Endothelial cell of umbilical vein (primary cell): ENCODE results near the gene PI4KA. TPM values are rescaled to one million over a fixed set of nuclear protein-coding genes. Genes with fewer than 3 reads are reported as not detected.

Experiments used
- BruUV-seq: library from RNA; stranded (reverse); fragments of 400-500 nt; replicated peaks from 2 replicates; lab custom pipeline; 2021; lab: Mats Ljungman, UMichigan
- CTCF ChIA-PET: fragments of 300-600, 350-600 bp; sonication (Branson Sonifier 250); formaldehyde crosslinking; loops from one replicate; lab custom pipeline; 2021; ENCODE audit warnings: antibody characterized with exemption, inconsistent platforms; lab: Charles Lee
- POLR2A ChIA-PET: fragments of 300-600, 350-600 bp; sonication (Branson Sonifier 250); formaldehyde crosslinking; loops from one replicate; lab custom pipeline; 2021; ENCODE audit warnings: antibody characterized with exemption, inconsistent platforms; lab: Charles Lee
- DNase-seq: peaks from one replicate; pipeline ENCODE4 v3.0.0-alpha.2; 2011; ENCODE audit warnings: low read depth, low spot score
- FAIRE-seq: peaks from 2 replicates; lab custom pipeline; 2011; peaks lifted over from hg19 to GRCh38; lab: Jason Lieb, UNC
- H2AFZ ChIP-seq: 2 replicates; pipeline ENCODE4 v1.6.0; 2012; ENCODE audit warnings: low read depth, low read length, control low read depth, inconsistent platforms
- H3K27ac ChIP-seq: 2 replicates; pipeline ENCODE4 v1.5.1; 2011; ENCODE audit warnings: low read depth, mild to moderate bottlenecking, control low read depth, low read length, moderate library complexity; ENCODE audit not compliant: insufficient read depth
- H3K27me3 ChIP-seq, 2 experiments: 2 replicates each; pipeline versions ENCODE4 v1.6.0 to v1.6.1; 2011; ENCODE audit warnings: low read length in 2 of 2, mixed read lengths in 1 of 2; ENCODE audit not compliant: control insufficient read depth in 2 of 2, insufficient read depth in 2 of 2
- H3K36me3 ChIP-seq, 2 experiments: 2 replicates in 1 of 2; 3 replicates in 1 of 2; pipeline ENCODE4 v1.5.1; 2011; ENCODE audit warnings: low read length in 2 of 2, mild to moderate bottlenecking in 1 of 2, moderate library complexity in 1 of 2; ENCODE audit not compliant: control insufficient read depth in 2 of 2, insufficient read depth in 2 of 2; ENCODE audit errors: extremely low read depth in 1 of 2
- H3K4me1 ChIP-seq: 3 replicates; pipeline ENCODE4 v1.5.1; 2011; ENCODE audit warnings: mild to moderate bottlenecking, low read length; ENCODE audit not compliant: control insufficient read depth, insufficient read depth; ENCODE audit errors: extremely low read depth
- H3K4me2 ChIP-seq: 2 replicates; pipeline ENCODE4 v1.6.1; 2011; ENCODE audit warnings: low read length, control low read depth, mixed read lengths; ENCODE audit not compliant: insufficient read depth
- H3K4me3 ChIP-seq, 3 experiments: fragments of 200-600 bp in 1 of 3; sonication (generic), shearing (Covaris generic) in 1 of 3; replicated peaks in 1 of 3; 2 replicates each; pipeline ENCODE4 v1.5.1; 2011 to 2016; ENCODE audit warnings: control low read depth in 3 of 3, low read length in 3 of 3, mild to moderate bottlenecking in 2 of 3, inconsistent platforms in 1 of 3, low read depth in 1 of 3, moderate library complexity in 1 of 3; ENCODE audit not compliant: insufficient read depth in 1 of 3
- H3K79me2 ChIP-seq: 2 replicates; pipeline ENCODE4 v1.6.0; 2012; ENCODE audit warnings: low read length, inconsistent platforms; ENCODE audit not compliant: control insufficient read depth, insufficient read depth
- H3K9ac ChIP-seq: replicated peaks from 2 replicates; pipeline ENCODE3; 2011; ENCODE audit warnings: low read length, control low read depth; ENCODE audit not compliant: insufficient read depth; ENCODE audit errors: extremely low read depth
- H3K9me1 ChIP-seq: replicated peaks from 3 replicates; pipeline ENCODE4 v1.6.0; 2011; ENCODE audit warnings: mild to moderate bottlenecking, low read length; ENCODE audit not compliant: control insufficient read depth, insufficient read depth; ENCODE audit errors: extremely low read depth
- H3K9me3 ChIP-seq: replicated peaks from 2 replicates; pipeline ENCODE4 v1.5.1; 2012; ENCODE audit warnings: low read length, inconsistent platforms; ENCODE audit not compliant: control insufficient read depth, insufficient read depth
- H4K20me1 ChIP-seq: replicated peaks from 2 replicates; pipeline ENCODE3; 2011; ENCODE audit warnings: mild to moderate bottlenecking, low read length; ENCODE audit not compliant: control insufficient read depth, insufficient read depth; ENCODE audit errors: extremely low read depth
- CTCF ChIP-seq, 2 donors: IDR thresholded peaks; 1 replicate in 1 of 2; 2 replicates in 1 of 2; pipeline ENCODE4 v1.5.1; 2011; ENCODE audit warnings: low read length in 2 of 2, mild to moderate bottlenecking in 2 of 2, moderate library complexity in 2 of 2, control low read depth in 1 of 2, inconsistent platforms in 1 of 2, low read depth in 1 of 2; ENCODE audit not compliant: insufficient read depth in 1 of 2; ENCODE audit errors: extremely low read depth in 1 of 2
- EZH2 ChIP-seq: IDR thresholded peaks from 2 replicates; pipeline ENCODE4 v1.6.1; 2012; ENCODE audit warnings: borderline replicate concordance, low read depth, mild to moderate bottlenecking, moderate library complexity, low read length, inconsistent platforms; ENCODE audit not compliant: severe bottlenecking
- FOS ChIP-seq: IDR thresholded peaks from 2 replicates; pipeline ENCODE4 v1.6.1; 2011; ENCODE audit warnings: mild to moderate bottlenecking, low read length, moderate library complexity, borderline replicate concordance; ENCODE audit not compliant: insufficient read depth
- GATA2 ChIP-seq: IDR thresholded peaks from 2 replicates; pipeline ENCODE4 v1.7.0; 2011; ENCODE audit warnings: low read depth, mild to moderate bottlenecking, moderate library complexity, mixed read lengths, low read length; ENCODE audit not compliant: insufficient read length, insufficient read depth
- JUN ChIP-seq: IDR thresholded peaks from 2 replicates; pipeline ENCODE4 v1.6.1; 2011; ENCODE audit warnings: borderline replicate concordance, low read depth; ENCODE audit not compliant: insufficient read length, insufficient read depth
- MYC ChIP-seq: IDR thresholded peaks from one replicate; pipeline ENCODE4 v1.6.1; 2011; ENCODE audit warnings: mild to moderate bottlenecking, low read depth, low read length
- POLR2A ChIP-seq: IDR thresholded peaks from 2 replicates; pipeline ENCODE4 v1.6.1; 2012; ENCODE audit warnings: low read depth, mild to moderate bottlenecking, control low read depth, low read length
- POLR2AphosphoS5 ChIP-seq: IDR thresholded peaks from 2 replicates; pipeline ENCODE4 v1.6.1; 2012; ENCODE audit warnings: low read depth, mild to moderate bottlenecking, control low read depth, low read length, moderate library complexity; ENCODE audit not compliant: insufficient read depth
- dilution Hi-C: fragments of 300-500 bp; cut with MboI; formaldehyde crosslinking; loops from one replicate; pipeline ENCODE4 v1.15.0; 2019; ENCODE audit warnings: low sequenced_read_pairs; ENCODE audit not compliant: extremely low pct_ligation_motif_present
- intact Hi-C: fragments of 100-400 bp; cut with micrococcal nuclease; formaldehyde crosslinking; loops from one replicate; pipeline ENCODE4 v1.10.0; 2022
- polyA plus RNA-seq, 4 experiments: library from polyadenylated mRNA; depleted of rRNA in 3 of 4; stranded (reverse) in 3 of 4; unstranded in 1 of 4; fragments of >200 nt; gene quantifications; 2 replicates each; pipeline versions ENCODE4 v1.2.1 to v1.2.3, GENCODE V29; 2011 to 2012; ENCODE audit warnings: missing spikeins in 1 of 4
- total RNA-seq: library from RNA; stranded (reverse); gene quantifications from 2 replicates; pipeline ENCODE4 v1.2.3, GENCODE V29; 2021
- TF ChIP-seq, protein P1 (sequence below): IDR thresholded peaks from 2 replicates; pipeline ENCODE4 v1.6.1; 2011; ENCODE audit not compliant: insufficient read depth, insufficient read length

PI4KA gene
- total and polyA plus RNA-seq, 2 donors (not counting 3 experiments of a cell fraction or from before 2014, with no cell fraction given) = 28.9 to 56.4 TPM

- dilution Hi-C loops = no loop called here
- Histone ChIP-seq H3K9me3 (no peaks in the 10 kb centered on the region), H3K4me3 (peak overlapping the region in 1 of 3 experiments; percentile 32), H3K36me3 (peaks cover 3 to 4% of the 10 kb centered on the region in 2 experiments), H4K20me1 (no peaks in the 10 kb centered on the region), H2AFZ (no peak overlapping the region), H3K9ac (peak overlapping the region; percentile 66), H3K27ac (peak overlapping the region; percentile 97), H3K79me2 (no peaks in the 10 kb centered on the region), H3K4me1 (peaks cover 62% of the 10 kb centered on the region), H3K27me3 (no peaks in the 10 kb centered on the region), H3K4me2 (peak overlapping the region; percentile 61), H3K9me1 (no peaks in the 10 kb centered on the region)
- TSS peak; percentile 73 for BruUV-seq
- intact Hi-C loops = loop anchor here (5.0 kb wide), 2 partner anchors 81 to 221 kb away; no protein-coding TSS in a partner anchor
- CTCF ChIA-PET = interaction anchor here (0.6 to 4.4 kb wide), 16 partner anchors 10 to 365 kb away, joined by 3 to 62 read pairs (median 8); partner anchors contain the start of gene SERPIND1
- no peak for FAIRE-seq
- TF ChIP-seq CTCF (IDR thresholded peaks at IDR 0.05; ENCODE audit: extremely low read depth in 1 of 2, insufficient read depth in 1 of 2, low read depth in 1 of 2, low read length in 2 of 2) = no peak
- DNase-seq = no peak
- POLR2A ChIA-PET = no interaction called here
Measured at GRCh38 chr22:20783300-20783673, 75.3 kb downstream of the PI4KA start.

DNA sequence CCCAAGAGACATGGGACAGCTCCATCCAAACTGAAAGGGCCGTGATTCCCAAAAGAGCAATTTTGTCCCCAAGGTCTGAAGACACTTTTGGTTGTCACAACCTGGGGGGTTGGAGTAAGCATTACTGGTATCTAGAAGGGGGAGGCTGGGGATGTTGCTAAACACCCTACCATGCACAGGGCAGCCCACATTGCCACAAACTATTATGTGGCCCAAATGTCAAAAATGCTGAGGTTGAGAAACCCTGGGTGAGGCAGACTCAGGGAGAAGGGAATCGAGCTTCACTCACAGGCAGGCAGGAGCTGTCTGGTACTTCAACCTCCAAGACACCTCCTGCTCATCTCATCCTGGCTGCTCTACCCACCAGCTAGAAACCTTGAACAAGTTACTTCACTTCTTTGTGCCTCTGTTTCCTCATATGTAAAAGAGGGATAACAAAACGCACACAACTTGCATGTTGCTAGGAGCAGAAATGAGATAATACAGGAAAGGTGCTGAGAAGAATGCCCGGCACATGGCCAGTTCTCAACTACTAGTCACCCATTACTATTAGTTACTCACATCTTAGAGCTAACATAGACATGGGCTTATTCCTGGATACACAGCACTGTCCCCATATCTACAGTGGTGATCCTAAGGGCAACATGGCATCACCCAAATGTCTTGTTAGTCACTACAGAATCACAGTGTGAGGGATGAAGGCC lies 75.9 kb downstream of the PI4KA start:
- dilution Hi-C loops = no loop called here

More for the DNA sequence above, 75.9 kb downstream of the PI4KA start:
- BruUV-seq = no TSS peak
- peak overlapping the region; percentile 66 for H3K9ac ChIP-seq
- H3K27ac ChIP-seq = peak overlapping the region; percentile 97
- DNase-seq = peak; percentile 48
- H3K9me1 ChIP-seq = no peaks in the 10 kb centered on the region
- no peaks in the 10 kb centered on the region for H4K20me1 ChIP-seq
- peaks cover 67% of the 10 kb centered on the region for H3K4me1 ChIP-seq
- no peaks in the 10 kb centered on the region for H3K79me2 ChIP-seq
- ChIA-PET CTCF (interaction anchor here (0.6 to 4.4 kb wide), 14 partner anchors 9 to 365 kb away, joined by 3 to 62 read pairs (median 8); partner anchors contain the start of gene SERPIND1), POLR2A (no interaction called here)
- peak overlapping the region; percentile 61 for H3K4me2 ChIP-seq
- no peaks in the 10 kb centered on the region for H3K27me3 ChIP-seq
- no peaks in the 10 kb centered on the region for H3K9me3 ChIP-seq
- intact Hi-C loops = loop anchor here (5.0 kb wide), 2 partner anchors 80 to 220 kb away; no protein-coding TSS in a partner anchor
- TF ChIP-seq JUN (no peak), POLR2AphosphoS5 (no peak), MYC (no peak), CTCF (IDR thresholded peaks at IDR 0.05; ENCODE audit: extremely low read depth in 1 of 2, insufficient read depth in 1 of 2, low read depth in 1 of 2, low read length in 2 of 2) (no peak), EZH2 (no peak), POLR2A (no peak), GATA2 (no peak), FOS (no peak)
- TF ChIP-seq, protein P1, sequence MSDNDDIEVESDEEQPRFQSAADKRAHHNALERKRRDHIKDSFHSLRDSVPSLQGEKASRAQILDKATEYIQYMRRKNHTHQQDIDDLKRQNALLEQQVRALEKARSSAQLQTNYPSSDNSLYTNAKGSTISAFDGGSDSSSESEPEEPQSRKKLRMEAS = no peak
- no peak overlapping the region for H3K4me3 ChIP-seq
- H2AFZ ChIP-seq = no peak overlapping the region
- peak; percentile 24 for FAIRE-seq
- H3K36me3 ChIP-seq = peaks cover 1% of the 10 kb centered on the region in 2 experiments
